ENCODE measurements around the gene LHX3.

- TF ChIP-seq CTCF (IDR thresholded peaks at IDR 0.05; ENCODE audit: poor library complexity, severe bottlenecking) (no peak), EZH2 (IDR thresholded peaks at IDR 0.05; ENCODE audit: borderline replicate concordance, insufficient read depth, low read length, poor library complexity, severe bottlenecking) (no peak), POLR2AphosphoS5 (IDR thresholded peaks at IDR 0.05) (no peak), SMC3 (conservative IDR thresholded peaks at IDR 0.05; ENCODE audit: poor library complexity) (no peak)
Observed at GRCh38 chr9:136228107-136228875, 23.4 kb upstream of the LHX3 start.
